Fibroblast of lung (primary cell): Measurements from ENCODE around the gene POFUT2.

Source experiments
- CTCF ChIP-seq, 2 donors: IDR thresholded peaks in 1 of 2; conservative IDR thresholded peaks in 1 of 2; 1 replicate in 1 of 2; 2 replicates in 1 of 2; pipeline ENCODE4 v1.5.1; 2011 to 2012; ENCODE audit warnings: low read length in 2 of 2, control low read depth in 1 of 2, inconsistent platforms in 1 of 2, low read depth in 1 of 2, mild to moderate bottlenecking in 1 of 2
- EZH2 ChIP-seq: IDR thresholded peaks from 2 replicates; pipeline ENCODE4 v1.5.1; 2012; ENCODE audit warnings: low read length, control low read depth, mild to moderate bottlenecking; ENCODE audit errors: missing control alignments

GRCh38 chr21:45326169-45326851 is 38.6 kb upstream of the POFUT2 start:
- TF ChIP-seq CTCF (conservative IDR thresholded peaks at IDR 0.05 in 1 of 2, IDR thresholded peaks at IDR 0.05 in 1 of 2; ENCODE audit: low read depth in 1 of 2, low read length in 2 of 2) = no peak
- TF ChIP-seq EZH2 = no peak
